T-helper 2 cell treated with Interferon-gamma antibody and Interleukin-4, amounts not matched to agents 5 μg/mL and 100 μg/mL, for 36 hours (primary cell): ENCODE data around the gene CDK8.

Experiments
- DNase-seq: peaks from one replicate; pipeline ENCODE4 v3.0.0; 2021; ENCODE audit warnings: low spot score
- H3K27ac Mint-ChIP-seq: one replicate; pipeline ENCODE4 v1.8.0; 2021; ENCODE audit warnings: mild to moderate bottlenecking, mixed read lengths
- H3K27me3 Mint-ChIP-seq: one replicate; pipeline ENCODE4 v1.8.0; 2021; ENCODE audit warnings: low read depth, mixed read lengths
- H3K36me3 Mint-ChIP-seq: one replicate; pipeline ENCODE4 v1.8.0; 2021; ENCODE audit warnings: low read depth, mixed read lengths
- H3K4me1 Mint-ChIP-seq: one replicate; pipeline ENCODE4 v1.8.0; 2021; ENCODE audit warnings: low read depth, mixed read lengths
- H3K4me3 Mint-ChIP-seq: one replicate; pipeline ENCODE4 v1.8.0; 2022; ENCODE audit warnings: mild to moderate bottlenecking, moderate library complexity, mixed read lengths
- H3K9me3 Mint-ChIP-seq: one replicate; pipeline ENCODE4 v1.8.0; 2021; ENCODE audit warnings: mixed read lengths

The CDK8 gene

GRCh38 chr13:26435646-26436045 lies 181.7 kb downstream of the CDK8 start:
- no peak for DNase-seq
- Mint-ChIP-seq H3K4me1 (no peaks in the 10 kb centered on the region), H3K27me3 (no peaks in the 10 kb centered on the region), H3K9me3 (peaks cover 27% of the 10 kb centered on the region), H3K4me3 (no peak overlapping the region), H3K27ac (no peak overlapping the region), H3K36me3 (no peaks in the 10 kb centered on the region)

- DNase-seq = no peak
- Mint-ChIP-seq H3K36me3 (no peaks in the 10 kb centered on the region), H3K4me3 (no peak overlapping the region), H3K27ac (no peak overlapping the region), H3K9me3 (peaks cover 27% of the 10 kb centered on the region), H3K4me1 (no peaks in the 10 kb centered on the region), H3K27me3 (no peaks in the 10 kb centered on the region)
Observed at GRCh38 chr13:26436914-26437313, 183.0 kb downstream of the CDK8 start.

- DNase-seq = no peak
- Mint-ChIP-seq H3K36me3 (no peaks in the 10 kb centered on the region), H3K9me3 (peaks cover 20% of the 10 kb centered on the region)
Observed at GRCh38 chr13:26440111-26440510, 186.2 kb downstream of the CDK8 start.

GRCh38 chr13:26441476-26441875 lies 187.5 kb downstream of the CDK8 start:
- Mint-ChIP-seq H3K27me3 (no peaks in the 10 kb centered on the region), H3K4me3 (no peak overlapping the region), H3K27ac (no peak overlapping the region), H3K36me3 (no peaks in the 10 kb centered on the region), H3K9me3 (peaks cover 11% of the 10 kb centered on the region), H3K4me1 (no peaks in the 10 kb centered on the region)
- no peak for DNase-seq

More at GRCh38 chr13:26440111-26440510, 186.2 kb downstream of the CDK8 start:
- Mint-ChIP-seq H3K27me3 (no peaks in the 10 kb centered on the region), H3K27ac (no peak overlapping the region), H3K4me3 (no peak overlapping the region), H3K4me1 (no peaks in the 10 kb centered on the region)

- Mint-ChIP-seq H3K36me3 (no peaks in the 10 kb centered on the region), H3K9me3 (peaks cover 1% of the 10 kb centered on the region), H3K27ac (no peak overlapping the region), H3K4me3 (no peak overlapping the region), H3K27me3 (no peaks in the 10 kb centered on the region), H3K4me1 (no peaks in the 10 kb centered on the region)
- DNase-seq = no peak
Observed at GRCh38 chr13:26442541-26442940, 188.6 kb downstream of the CDK8 start.

GRCh38 chr13:26445092-26445491 lies 191.2 kb downstream of the CDK8 start:
- Mint-ChIP-seq H3K27me3 (peaks cover 3% of the 10 kb centered on the region), H3K36me3 (no peaks in the 10 kb centered on the region), H3K4me3 (no peak overlapping the region), H3K9me3 (no peaks in the 10 kb centered on the region), H3K4me1 (no peaks in the 10 kb centered on the region), H3K27ac (no peak overlapping the region)
- no peak for DNase-seq

- H3K4me3 Mint-ChIP-seq = no peak overlapping the region
- H3K9me3 Mint-ChIP-seq = no peaks in the 10 kb centered on the region
- H3K4me1 Mint-ChIP-seq = no peaks in the 10 kb centered on the region
- H3K27ac Mint-ChIP-seq = no peak overlapping the region
- no peak for DNase-seq
- H3K27me3 Mint-ChIP-seq = peaks cover 9% of the 10 kb centered on the region
- H3K36me3 Mint-ChIP-seq = no peaks in the 10 kb centered on the region
Observed at GRCh38 chr13:26446751-26447150, 192.8 kb downstream of the CDK8 start.

- no peak overlapping the region for H3K4me3 Mint-ChIP-seq
- no peak for DNase-seq
- no peaks in the 10 kb centered on the region for H3K36me3 Mint-ChIP-seq
- H3K4me1 Mint-ChIP-seq = no peaks in the 10 kb centered on the region
- H3K27ac Mint-ChIP-seq = no peak overlapping the region
- H3K9me3 Mint-ChIP-seq = no peaks in the 10 kb centered on the region
- peaks cover 14% of the 10 kb centered on the region for H3K27me3 Mint-ChIP-seq
Observed at GRCh38 chr13:26448032-26448431, 194.1 kb downstream of the CDK8 start.

GRCh38 chr13:26449063-26449848 lies 195.3 kb downstream of the CDK8 start:
- peaks cover 15% of the 10 kb centered on the region for H3K27me3 Mint-ChIP-seq
- H3K9me3 Mint-ChIP-seq = no peaks in the 10 kb centered on the region
- H3K4me1 Mint-ChIP-seq = no peaks in the 10 kb centered on the region
- H3K27ac Mint-ChIP-seq = no peak overlapping the region
- H3K36me3 Mint-ChIP-seq = no peaks in the 10 kb centered on the region
- no peak overlapping the region for H3K4me3 Mint-ChIP-seq
- no peak for DNase-seq
